Islet of Langerhans (tissue), 1 donor: ENCODE measurements around the gene ANKMY1.
"Not testable (repeated sequence)": the region's sequence is repeated elsewhere in the genome, so short reads cannot be mapped to it uniquely, and the experiment has no call there.

ENCODE experiments used
- FAIRE-seq: peaks from one replicate; lab custom pipeline; 2011; peaks lifted over from hg19 to GRCh38; lab: Jason Lieb, UNC

ANKMY1 gene

GRCh38 chr2:240502430-240503121 lies 55.2 kb downstream of the ANKMY1 start:
- FAIRE-seq = no peak

GRCh38 chr2:240502059-240502429 lies 55.7 kb downstream of the ANKMY1 start:
- FAIRE-seq = no peak

GRCh38 chr2:240501531-240501991 lies 56.2 kb downstream of the ANKMY1 start:
- FAIRE-seq = no peak

GRCh38 chr2:240500561-240501423 lies 57.0 kb downstream of the ANKMY1 start:
- FAIRE-seq = no peak

GRCh38 chr2:240499309-240500301 lies 58.2 kb downstream of the ANKMY1 start:
- no peak for FAIRE-seq

- FAIRE-seq = no peak
These were observed 58.9 kb downstream of the ANKMY1 start for GRCh38 chr2:240498958-240499260.

- FAIRE-seq = no peak
These were observed 59.4 kb downstream of the ANKMY1 start for GRCh38 chr2:240498171-240498957.

- FAIRE-seq = not testable (repeated sequence)
These were observed 60.7 kb downstream of the ANKMY1 start for GRCh38 chr2:240497082-240497481.

- FAIRE-seq = not testable (repeated sequence)
These were observed 62.8 kb downstream of the ANKMY1 start for GRCh38 chr2:240494942-240495341.

- no peak for FAIRE-seq
These were observed 63.5 kb downstream of the ANKMY1 start for GRCh38 chr2:240494194-240494793.

GRCh38 chr2:240491483-240491882 lies 66.3 kb downstream of the ANKMY1 start:
- FAIRE-seq = no peak

GRCh38 chr2:240482141-240482540 lies 75.6 kb downstream of the ANKMY1 start:
- no peak for FAIRE-seq

GRCh38 chr2:240481720-240482119 lies 76.1 kb downstream of the ANKMY1 start:
- FAIRE-seq = no peak

- no peak for FAIRE-seq
These were observed 76.8 kb downstream of the ANKMY1 start for GRCh38 chr2:240480834-240481623.

GRCh38 chr2:240479111-240479501 lies 78.7 kb downstream of the ANKMY1 start:
- FAIRE-seq = no peak

GRCh38 chr2:240478346-240479110 lies 79.3 kb downstream of the ANKMY1 start:
- FAIRE-seq = no peak

GRCh38 chr2:240477916-240478315 lies 79.9 kb downstream of the ANKMY1 start:
- FAIRE-seq = no peak

- no peak for FAIRE-seq
These were observed 84.6 kb downstream of the ANKMY1 start for GRCh38 chr2:240473211-240473610.

- no peak for FAIRE-seq
These were observed 85.6 kb downstream of the ANKMY1 start for GRCh38 chr2:240472078-240472790.
